ENCODE results near the gene TRIM63.

TRIM63 gene

GRCh38 chr1:26037904-26038303 lies 29.5 kb downstream of the TRIM63 start:
- H3K4me3 ChIP-seq (ENCODE audit: low read depth, low read length) = no peak overlapping the region
- DNase-seq (ENCODE audit: low read depth) = no peak
- TF ChIP-seq, protein P1, sequence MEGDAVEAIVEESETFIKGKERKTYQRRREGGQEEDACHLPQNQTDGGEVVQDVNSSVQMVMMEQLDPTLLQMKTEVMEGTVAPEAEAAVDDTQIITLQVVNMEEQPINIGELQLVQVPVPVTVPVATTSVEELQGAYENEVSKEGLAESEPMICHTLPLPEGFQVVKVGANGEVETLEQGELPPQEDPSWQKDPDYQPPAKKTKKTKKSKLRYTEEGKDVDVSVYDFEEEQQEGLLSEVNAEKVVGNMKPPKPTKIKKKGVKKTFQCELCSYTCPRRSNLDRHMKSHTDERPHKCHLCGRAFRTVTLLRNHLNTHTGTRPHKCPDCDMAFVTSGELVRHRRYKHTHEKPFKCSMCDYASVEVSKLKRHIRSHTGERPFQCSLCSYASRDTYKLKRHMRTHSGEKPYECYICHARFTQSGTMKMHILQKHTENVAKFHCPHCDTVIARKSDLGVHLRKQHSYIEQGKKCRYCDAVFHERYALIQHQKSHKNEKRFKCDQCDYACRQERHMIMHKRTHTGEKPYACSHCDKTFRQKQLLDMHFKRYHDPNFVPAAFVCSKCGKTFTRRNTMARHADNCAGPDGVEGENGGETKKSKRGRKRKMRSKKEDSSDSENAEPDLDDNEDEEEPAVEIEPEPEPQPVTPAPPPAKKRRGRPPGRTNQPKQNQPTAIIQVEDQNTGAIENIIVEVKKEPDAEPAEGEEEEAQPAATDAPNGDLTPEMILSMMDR (IDR thresholded peaks at IDR 0.05; ENCODE audit: low read depth, low read length) = no peak
- TF ChIP-seq POLR2A (IDR thresholded peaks at IDR 0.05; ENCODE audit: extremely low read depth, insufficient read length) (no peak), MYC (IDR thresholded peaks at IDR 0.05; ENCODE audit: low read depth, low read length) (no peak), MAX (IDR thresholded peaks at IDR 0.05; ENCODE audit: low read depth, low read length) (no peak)

- DNase-seq (ENCODE audit: low read depth) = no peak
- no peak for TF ChIP-seq POLR2A (IDR thresholded peaks at IDR 0.05; ENCODE audit: extremely low read depth, insufficient read length)
- no peak for TF ChIP-seq MAX (IDR thresholded peaks at IDR 0.05; ENCODE audit: low read depth, low read length)
- TF ChIP-seq MYC (IDR thresholded peaks at IDR 0.05; ENCODE audit: low read depth, low read length) = no peak
- TF ChIP-seq, protein P1 (IDR thresholded peaks at IDR 0.05; ENCODE audit: low read depth, low read length) = no peak
- no peak overlapping the region for H3K4me3 ChIP-seq (ENCODE audit: low read depth, low read length)
Observed at GRCh38 chr1:26036756-26037281, 30.6 kb downstream of the TRIM63 start.

GRCh38 chr1:26035959-26036755 lies 31.3 kb downstream of the TRIM63 start:
- DNase-seq (ENCODE audit: low read depth) = peak; percentile 78
- H3K4me3 ChIP-seq (ENCODE audit: low read depth, low read length) = peak overlapping the region; percentile 60
- TF ChIP-seq, protein P1 (IDR thresholded peaks at IDR 0.05; ENCODE audit: low read depth, low read length) = peak; percentile 81
- TF ChIP-seq POLR2A (IDR thresholded peaks at IDR 0.05; ENCODE audit: extremely low read depth, insufficient read length) = no peak
- no peak for TF ChIP-seq MYC (IDR thresholded peaks at IDR 0.05; ENCODE audit: low read depth, low read length)
- peak; percentile 6; the same call in 1 of the 2 replicates for TF ChIP-seq MAX (IDR thresholded peaks at IDR 0.05; ENCODE audit: low read depth, low read length)

- DNase-seq (ENCODE audit: low read depth) = peak; percentile 94
- peak overlapping the region; percentile 60 for H3K4me3 ChIP-seq (ENCODE audit: low read depth, low read length)
- TF ChIP-seq POLR2A (IDR thresholded peaks at IDR 0.05; ENCODE audit: extremely low read depth, insufficient read length) = peak; percentile 61
- no peak for TF ChIP-seq MYC (IDR thresholded peaks at IDR 0.05; ENCODE audit: low read depth, low read length)
- TF ChIP-seq, protein P1 (IDR thresholded peaks at IDR 0.05; ENCODE audit: low read depth, low read length) = no peak
- TF ChIP-seq MAX (IDR thresholded peaks at IDR 0.05; ENCODE audit: low read depth, low read length) = no peak
Observed at GRCh38 chr1:26035203-26035958, 32.0 kb downstream of the TRIM63 start.

- DNase-seq (ENCODE audit: low read depth) = no peak
- TF ChIP-seq, protein P1 (IDR thresholded peaks at IDR 0.05; ENCODE audit: low read depth, low read length) = no peak
- TF ChIP-seq MYC (IDR thresholded peaks at IDR 0.05; ENCODE audit: low read depth, low read length) (no peak), MAX (IDR thresholded peaks at IDR 0.05; ENCODE audit: low read depth, low read length) (no peak), POLR2A (IDR thresholded peaks at IDR 0.05; ENCODE audit: extremely low read depth, insufficient read length) (no peak)
- H3K4me3 ChIP-seq (ENCODE audit: low read depth, low read length) = peak overlapping the region; percentile 60
Observed at GRCh38 chr1:26034504-26035202, 32.8 kb downstream of the TRIM63 start.
